Measurements from ENCODE around the gene SEL1L3. TPM values are rescaled to one million over a fixed set of nuclear protein-coding genes. Genes with fewer than 3 reads are reported as not detected.
A peak's percentile ranks its signal among the peaks of the same experiment; 100 is the strongest.

The SEL1L3 gene
- total RNA-seq, 1 donor, result 83.6 TPM

GRCh38 chr4:25882226-25882625, 19.4 kb upstream of the SEL1L3 start:
- H2AFZ ChIP-seq (ENCODE audit: low read length), result no peak overlapping the region
- no peaks in the 10 kb centered on the region for H3K36me3 ChIP-seq (ENCODE audit: insufficient read depth, low read length)
- H4K20me1 ChIP-seq (ENCODE audit: insufficient read depth, low read length), result no peaks in the 10 kb centered on the region
- no peaks in the 10 kb centered on the region for H3K9me3 ChIP-seq (ENCODE audit: low read depth, low read length)
- TF ChIP-seq CTCF (IDR thresholded peaks at IDR 0.05; ENCODE audit: extremely low read depth, low read depth, low read length), result no peak
- DNase-seq (ENCODE audit: insufficient read length, low spot score, missing footprints), result no peak
- no peaks in the 10 kb centered on the region for H3K27me3 ChIP-seq (ENCODE audit: insufficient read depth, low read length)
- no peaks in the 10 kb centered on the region for H3K79me2 ChIP-seq (ENCODE audit: insufficient read depth, low read length)
- H3K4me2 ChIP-seq (ENCODE audit: insufficient read depth, low read length), result no peak overlapping the region
- no peak overlapping the region for H3K4me3 ChIP-seq (ENCODE audit: insufficient read depth, low read length)
- H3K27ac ChIP-seq (ENCODE audit: low read depth, low read length), result no peak overlapping the region
- peaks cover 32% of the 10 kb centered on the region for H3K4me1 ChIP-seq (ENCODE audit: insufficient read depth, low read length)

GRCh38 chr4:25881193-25881592, 18.4 kb upstream of the SEL1L3 start:
- peaks cover 32% of the 10 kb centered on the region for H3K4me1 ChIP-seq (ENCODE audit: insufficient read depth, low read length)
- H3K4me3 ChIP-seq (ENCODE audit: insufficient read depth, low read length), result no peak overlapping the region
- H3K36me3 ChIP-seq (ENCODE audit: insufficient read depth, low read length), result no peaks in the 10 kb centered on the region
- no peak for DNase-seq (ENCODE audit: insufficient read length, low spot score, missing footprints)
- H3K4me2 ChIP-seq (ENCODE audit: insufficient read depth, low read length), result no peak overlapping the region
- TF ChIP-seq CTCF (IDR thresholded peaks at IDR 0.05; ENCODE audit: extremely low read depth, low read depth, low read length), result no peak
- no peaks in the 10 kb centered on the region for H4K20me1 ChIP-seq (ENCODE audit: insufficient read depth, low read length)
- H3K27ac ChIP-seq (ENCODE audit: low read depth, low read length), result no peak overlapping the region
- H3K27me3 ChIP-seq (ENCODE audit: insufficient read depth, low read length), result no peaks in the 10 kb centered on the region
- H2AFZ ChIP-seq (ENCODE audit: low read length), result no peak overlapping the region
- H3K79me2 ChIP-seq (ENCODE audit: insufficient read depth, low read length), result no peaks in the 10 kb centered on the region
- H3K9me3 ChIP-seq (ENCODE audit: low read depth, low read length), result no peaks in the 10 kb centered on the region

- no peak for TF ChIP-seq CTCF (IDR thresholded peaks at IDR 0.05; ENCODE audit: extremely low read depth, low read depth, low read length)
- Histone ChIP-seq H2AFZ (ENCODE audit: low read length) (no peak overlapping the region), H3K27me3 (ENCODE audit: insufficient read depth, low read length) (no peaks in the 10 kb centered on the region), H3K4me3 (ENCODE audit: insufficient read depth, low read length) (no peak overlapping the region), H3K79me2 (ENCODE audit: insufficient read depth, low read length) (no peaks in the 10 kb centered on the region), H4K20me1 (ENCODE audit: insufficient read depth, low read length) (no peaks in the 10 kb centered on the region), H3K4me1 (ENCODE audit: insufficient read depth, low read length) (peaks cover 31% of the 10 kb centered on the region), H3K4me2 (ENCODE audit: insufficient read depth, low read length) (peak overlapping the region; percentile 29), H3K9me3 (ENCODE audit: low read depth, low read length) (no peaks in the 10 kb centered on the region), H3K36me3 (ENCODE audit: insufficient read depth, low read length) (no peaks in the 10 kb centered on the region), H3K27ac (ENCODE audit: low read depth, low read length) (no peak overlapping the region)
- DNase-seq (ENCODE audit: insufficient read length, low spot score, missing footprints), result no peak
Measured at GRCh38 chr4:25879991-25880651, 17.3 kb upstream of the SEL1L3 start.

- Histone ChIP-seq H2AFZ (ENCODE audit: low read length) (no peak overlapping the region), H3K27me3 (ENCODE audit: insufficient read depth, low read length) (no peaks in the 10 kb centered on the region), H4K20me1 (ENCODE audit: insufficient read depth, low read length) (no peaks in the 10 kb centered on the region), H3K4me3 (ENCODE audit: insufficient read depth, low read length) (no peak overlapping the region), H3K4me1 (ENCODE audit: insufficient read depth, low read length) (peaks cover 25% of the 10 kb centered on the region), H3K4me2 (ENCODE audit: insufficient read depth, low read length) (no peak overlapping the region), H3K27ac (ENCODE audit: low read depth, low read length) (no peak overlapping the region), H3K36me3 (ENCODE audit: insufficient read depth, low read length) (no peaks in the 10 kb centered on the region), H3K79me2 (ENCODE audit: insufficient read depth, low read length) (no peaks in the 10 kb centered on the region), H3K9me3 (ENCODE audit: low read depth, low read length) (no peaks in the 10 kb centered on the region)
- TF ChIP-seq CTCF (IDR thresholded peaks at IDR 0.05; ENCODE audit: extremely low read depth, low read depth, low read length), result no peak
- no peak for DNase-seq (ENCODE audit: insufficient read length, low spot score, missing footprints)
Measured at GRCh38 chr4:25879587-25879986, 16.8 kb upstream of the SEL1L3 start.

All from osteoblast (primary cell).